Measurements from ENCODE around the gene PRSS38.

The PRSS38 gene

DNA sequence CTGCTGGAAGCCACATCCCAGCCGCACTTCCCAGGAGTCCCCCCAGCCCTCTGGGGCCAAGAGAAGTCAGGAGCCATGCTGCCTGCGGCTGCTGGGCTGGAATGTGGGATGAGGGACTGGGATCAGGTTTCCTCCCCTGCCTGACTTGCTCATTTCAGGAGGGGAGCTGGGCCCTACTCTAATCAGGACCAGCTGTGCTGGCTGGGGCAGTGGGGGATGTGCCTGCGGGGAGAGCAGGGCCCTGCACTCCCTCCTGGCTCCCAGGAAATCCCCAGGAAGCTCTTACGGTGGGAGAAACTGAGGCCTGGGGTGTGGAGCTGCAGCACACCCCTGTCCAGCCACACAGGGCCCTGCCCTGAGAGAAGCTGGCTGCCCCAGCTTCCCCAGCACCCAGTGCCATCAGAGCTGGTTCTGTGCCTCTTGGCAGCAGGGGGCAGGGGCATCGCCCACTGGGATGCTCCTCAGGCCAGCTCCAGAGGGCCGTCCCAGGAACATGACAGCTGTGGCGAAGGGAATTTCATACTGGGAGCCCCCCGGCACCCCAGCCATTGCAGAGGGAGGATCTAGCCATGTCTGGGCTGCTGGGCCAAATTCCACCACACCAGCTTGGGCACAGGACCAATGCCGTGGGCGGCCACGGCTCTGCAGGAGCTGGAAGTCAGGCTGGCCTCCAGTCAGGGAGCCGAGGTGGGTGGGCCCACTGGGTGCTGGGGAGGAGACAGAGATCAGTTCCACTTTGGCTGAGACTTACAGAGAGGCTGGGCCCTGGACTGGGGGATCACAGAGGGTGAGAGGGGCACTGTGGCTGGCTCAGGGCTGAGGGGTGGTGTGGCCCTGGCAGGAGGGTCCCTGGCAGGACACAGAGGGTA lies 21.3 kb upstream of the PRSS38 start:
- DNase-seq: no peak

DNA sequence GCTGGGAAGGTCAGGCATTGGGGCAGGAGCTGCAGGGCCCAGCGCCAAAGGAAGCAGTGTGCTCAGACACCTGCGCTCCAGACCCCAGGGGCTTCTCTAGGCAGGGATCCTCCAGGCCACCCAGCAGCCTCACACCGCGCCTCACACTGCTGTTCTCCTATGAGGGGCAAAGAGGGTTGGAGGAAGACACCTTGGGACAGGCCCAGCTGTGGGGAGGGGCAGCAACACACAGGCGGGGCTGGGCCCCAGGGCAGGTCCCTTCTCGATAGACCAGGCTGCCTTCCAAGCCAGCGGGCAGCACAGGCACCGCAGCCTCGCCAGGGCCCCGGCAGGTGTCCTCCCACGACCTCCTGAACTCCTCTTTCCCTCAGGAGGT lies 20.7 kb upstream of the PRSS38 start:
- DNase-seq: no peak

DNA sequence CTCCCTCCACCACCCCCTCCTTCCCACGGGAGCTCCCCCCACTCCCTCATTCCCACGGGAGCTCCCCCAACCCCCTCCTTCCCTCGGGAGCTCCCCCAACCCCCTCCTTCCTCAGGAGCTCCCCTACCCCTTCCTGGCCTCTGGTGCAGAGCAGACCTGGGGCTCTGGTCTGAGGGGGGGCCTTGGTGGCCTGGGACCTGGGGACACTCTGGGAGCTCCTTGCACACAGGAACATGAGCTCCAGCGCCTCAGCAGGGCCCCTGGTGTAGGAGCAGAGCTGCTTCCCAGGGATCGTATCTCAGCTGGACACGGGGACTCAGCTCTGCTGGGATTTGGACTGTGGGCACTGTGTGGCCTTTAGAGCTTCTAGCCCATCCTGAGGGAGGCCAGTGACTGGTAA lies 19.7 kb upstream of the PRSS38 start:
- no peak for DNase-seq

DNA sequence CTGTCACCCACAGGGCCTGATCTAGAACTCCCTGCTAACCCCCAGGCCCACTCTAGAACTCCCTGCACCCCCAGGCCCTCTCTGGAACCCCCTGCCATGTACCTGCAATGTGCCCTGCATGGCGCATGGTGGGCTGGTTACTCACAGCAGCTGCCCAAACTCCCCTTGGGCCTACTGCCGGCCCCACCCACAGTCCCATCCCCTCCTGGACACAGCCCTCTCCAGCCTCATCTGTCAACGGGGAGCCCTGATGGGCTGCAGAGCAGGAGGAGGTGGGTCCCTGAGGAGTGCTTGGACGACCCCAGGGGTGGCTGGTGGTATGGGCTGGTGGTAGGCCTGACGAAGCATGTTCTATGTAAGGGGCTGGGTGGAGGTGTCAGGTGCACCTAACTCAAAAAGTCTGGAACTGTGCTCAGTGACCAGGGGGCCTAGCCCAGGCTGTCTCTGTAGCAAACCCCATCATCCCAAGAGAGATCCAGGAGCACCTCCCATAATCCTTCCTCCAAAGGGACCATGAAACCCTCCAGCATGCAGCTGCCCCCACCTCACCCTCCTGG lies 19.0 kb upstream of the PRSS38 start:
- no peak for DNase-seq

DNA sequence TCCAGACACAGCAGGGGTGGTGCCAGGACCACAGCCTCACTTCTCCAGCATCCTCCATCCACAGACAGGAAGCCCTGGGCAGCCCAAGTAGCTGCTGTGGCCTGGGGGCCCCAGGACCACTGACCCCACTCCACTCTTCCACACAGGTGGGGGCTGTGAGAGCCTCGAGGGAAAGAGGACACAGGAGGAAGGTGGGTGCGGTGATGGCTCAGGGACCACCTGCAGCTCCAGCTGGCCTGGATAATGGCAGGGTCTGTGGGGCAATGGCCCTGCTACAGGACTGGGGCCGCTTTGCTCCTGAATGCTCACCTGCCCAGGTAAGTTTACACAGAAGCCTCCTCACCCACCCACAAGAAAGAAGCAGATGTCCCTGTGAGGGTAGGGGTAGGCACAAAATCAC lies 18.3 kb upstream of the PRSS38 start:
- no peak for DNase-seq

DNA sequence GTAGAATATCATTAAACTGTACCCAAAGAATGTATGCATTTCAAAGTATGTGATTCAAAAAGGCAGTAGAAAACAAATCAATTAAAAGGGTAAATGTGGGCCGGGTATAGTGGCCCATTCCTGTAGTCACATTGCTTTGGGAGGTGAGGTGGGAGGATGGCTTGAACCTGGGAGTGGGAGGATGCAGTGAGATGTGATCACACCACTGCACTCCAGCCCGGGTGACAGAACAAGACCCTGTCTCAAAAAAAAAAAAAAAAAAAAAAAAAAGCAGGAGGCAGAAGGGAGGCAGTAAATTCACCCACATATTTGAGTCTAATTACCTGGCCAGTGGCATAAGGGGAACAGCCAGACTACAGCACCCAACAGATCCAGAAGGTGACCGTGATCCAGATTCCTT lies 17.9 kb upstream of the PRSS38 start:
- no peak for DNase-seq

DNA sequence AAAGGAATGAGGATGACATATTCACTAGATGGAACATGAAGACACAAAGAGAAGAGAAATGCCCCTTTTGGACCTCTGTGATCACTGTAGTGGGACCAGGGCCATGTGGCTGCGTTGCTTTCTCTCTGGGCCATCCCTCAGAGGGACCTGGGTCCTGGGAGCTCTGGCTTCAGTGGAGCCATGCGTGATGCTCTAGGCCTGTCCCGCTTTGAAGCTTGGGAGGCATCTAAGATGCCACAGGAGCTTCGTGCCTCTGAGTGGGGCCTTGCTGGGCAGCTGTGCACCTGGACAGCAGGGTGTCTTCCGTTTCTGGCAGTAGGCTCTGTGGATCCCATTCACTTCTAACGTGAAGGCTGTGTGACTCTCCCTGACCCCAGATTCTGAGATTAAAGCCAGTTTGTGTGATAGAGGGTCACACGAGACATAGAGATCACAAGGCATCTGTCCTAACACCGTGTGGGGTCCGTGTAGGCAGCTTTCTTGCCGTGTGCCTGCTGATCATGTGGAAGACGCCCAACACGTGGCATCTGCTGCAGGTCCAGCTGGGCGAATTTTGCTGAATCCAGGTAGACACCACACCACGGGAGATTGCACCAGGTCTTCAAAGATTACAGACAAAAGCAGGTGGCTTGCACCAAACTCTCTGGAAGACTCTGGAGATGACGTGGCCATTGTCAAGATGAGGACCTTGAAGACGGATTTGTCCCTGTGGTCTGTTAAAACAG lies 17.2 kb upstream of the PRSS38 start:
- no peak for DNase-seq

DNA sequence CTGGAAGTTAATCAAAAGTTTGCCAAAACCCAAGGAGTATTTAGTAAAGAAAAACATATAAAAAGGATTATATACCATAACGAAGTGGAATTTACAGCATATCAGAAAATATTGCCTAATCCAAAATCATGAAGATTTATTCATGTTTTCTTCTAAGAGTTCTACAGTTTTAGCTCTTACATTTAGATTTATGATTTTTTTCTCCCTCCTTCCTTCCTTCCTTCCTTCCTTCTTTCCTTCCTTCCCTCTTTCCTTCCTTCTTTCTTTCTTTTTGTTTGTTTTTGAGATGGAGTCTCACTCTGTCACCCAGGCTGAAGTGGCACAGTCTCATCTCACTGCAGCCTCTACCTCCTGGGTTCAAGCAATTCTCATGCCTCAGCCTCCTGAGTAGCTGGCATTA lies 15.7 kb upstream of the PRSS38 start:
- DNase-seq: no peak

DNA sequence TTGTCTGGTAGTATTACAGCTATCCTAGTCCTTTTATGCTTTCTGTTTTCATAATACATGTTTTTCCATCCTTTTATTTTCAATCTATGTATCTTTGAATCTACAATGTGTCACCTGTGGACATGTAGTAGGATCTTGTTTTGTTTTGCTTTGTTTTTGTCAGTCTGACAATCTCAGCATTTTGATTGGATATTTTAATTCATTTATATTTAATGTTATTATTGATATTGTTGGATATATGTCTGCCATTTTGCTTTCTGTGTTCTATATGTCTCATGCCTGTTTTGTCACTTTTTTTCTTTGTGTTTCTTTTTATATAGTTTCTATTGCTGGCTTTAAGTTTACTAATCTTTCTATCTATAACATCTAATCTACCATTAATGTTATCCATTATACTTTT lies 11.5 kb upstream of the PRSS38 start:
- no peak for DNase-seq

DNA sequence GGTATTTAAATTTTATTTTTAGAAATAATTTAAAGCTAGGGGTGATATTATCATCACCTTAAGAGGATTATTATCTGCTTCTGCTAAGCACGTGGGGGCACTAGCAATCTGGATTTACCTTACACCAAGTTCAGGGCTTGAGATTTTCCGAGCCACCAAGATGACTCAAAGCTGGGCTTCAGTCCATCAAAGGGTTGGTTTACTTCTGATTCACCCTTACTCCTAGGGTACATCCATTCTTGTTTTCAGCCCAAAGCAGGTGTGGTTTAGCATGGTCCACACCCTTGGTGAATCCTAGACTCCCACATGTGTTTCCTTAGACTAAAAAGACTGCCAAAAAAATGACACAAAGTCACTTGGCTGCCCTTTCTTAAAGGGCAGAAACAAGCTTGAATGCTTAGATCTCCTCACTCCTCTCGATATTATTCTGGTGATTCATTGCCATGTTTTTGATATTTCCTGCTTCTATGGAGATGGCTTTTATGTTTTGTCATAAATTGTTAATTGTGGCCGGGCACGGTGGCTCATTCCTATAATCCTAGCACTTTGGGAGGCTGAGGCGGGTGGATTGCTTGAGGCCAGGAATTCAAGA lies 9.8 kb upstream of the PRSS38 start:
- no peak for DNase-seq

DNA sequence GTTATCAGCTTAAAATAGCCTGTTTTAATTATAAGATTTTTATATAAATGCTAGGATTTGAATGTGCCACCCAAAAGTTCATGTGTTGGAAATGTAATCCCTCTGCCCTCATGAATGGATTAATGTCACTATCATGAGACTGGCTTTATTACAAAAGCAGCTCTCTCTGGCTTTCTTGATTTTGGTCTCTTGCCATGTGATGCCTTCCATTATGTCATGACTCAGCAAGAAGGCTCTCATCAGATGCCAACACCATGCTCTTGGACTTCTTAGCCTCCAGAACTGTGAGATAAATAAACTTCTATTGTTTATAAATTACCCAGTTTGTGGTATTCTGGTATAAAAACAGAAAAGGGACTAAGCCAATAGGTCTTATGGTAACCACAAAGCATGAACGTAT lies 6.9 kb upstream of the PRSS38 start:
- no peak for DNase-seq

DNA sequence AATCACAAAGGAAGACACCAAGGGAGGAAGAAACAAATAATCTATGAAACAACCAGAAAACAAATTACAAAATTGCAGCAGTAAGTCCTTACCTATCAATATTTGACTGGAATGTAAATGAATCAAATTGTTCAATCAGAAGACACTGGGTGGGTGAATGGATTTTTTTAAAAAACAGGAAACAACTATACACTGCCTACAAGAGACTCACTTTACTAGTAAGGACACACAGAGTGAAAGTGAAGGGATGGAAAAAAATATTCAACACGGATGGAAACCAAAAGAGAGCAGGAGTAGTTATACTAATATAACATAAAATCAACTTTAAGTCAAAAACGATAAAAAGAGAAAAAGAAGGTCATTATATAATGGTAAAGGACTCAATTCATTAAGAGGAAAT lies 6.4 kb upstream of the PRSS38 start:
- no peak for DNase-seq

DNA sequence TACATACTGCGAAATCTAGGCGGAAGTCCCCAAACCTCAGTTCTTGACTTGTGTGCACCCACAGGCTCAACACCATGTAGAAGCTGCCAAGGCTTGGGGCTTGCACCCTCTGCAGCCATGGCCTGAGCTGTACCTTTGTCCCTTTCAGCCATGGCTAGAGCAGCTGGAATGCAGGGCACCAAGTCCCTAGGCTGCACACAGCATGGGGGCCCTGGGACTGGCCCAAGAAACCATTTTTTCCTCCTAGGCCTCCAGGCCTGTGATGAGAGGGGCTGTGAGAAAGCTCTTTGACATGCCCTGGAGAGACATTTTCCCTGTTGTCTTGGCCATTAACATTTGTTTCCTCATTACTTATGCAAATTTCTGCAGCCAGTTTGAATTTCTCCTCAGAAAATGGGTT lies 1.5 kb upstream of the PRSS38 start:
- DNase-seq: no peak

DNA sequence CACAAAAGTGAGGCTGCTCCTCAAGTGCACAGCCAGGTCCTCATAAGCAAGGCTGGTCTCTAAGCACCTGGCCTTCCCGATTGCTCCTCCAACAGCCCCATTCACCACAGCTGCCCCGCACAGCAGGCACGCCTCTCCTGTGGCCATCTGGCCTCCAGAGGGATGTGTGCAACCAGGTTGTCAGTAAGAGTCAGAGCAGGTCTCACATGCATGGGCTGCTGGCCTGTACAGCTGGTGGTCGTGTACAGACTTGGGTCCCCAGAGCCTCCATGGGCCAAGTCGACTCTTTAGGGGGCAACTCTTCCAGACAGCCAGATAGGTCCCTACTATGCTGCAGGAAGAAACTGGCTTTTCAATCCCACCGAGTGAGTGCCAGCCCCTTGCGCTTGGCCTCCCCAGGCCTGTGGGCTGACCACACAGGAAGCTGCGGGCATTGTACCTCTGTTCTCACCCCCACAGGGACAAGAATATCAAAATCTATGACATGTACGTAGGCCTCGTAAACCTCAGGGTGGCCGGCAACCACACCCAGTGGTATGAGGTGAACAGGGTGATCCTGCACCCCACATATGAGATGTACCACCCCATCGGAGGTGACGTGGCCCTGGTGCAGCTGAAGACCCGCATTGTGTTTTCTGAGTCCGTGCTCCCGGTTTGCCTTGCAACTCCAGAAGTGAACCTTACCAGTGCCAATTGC lies 1.4 kb downstream of the PRSS38 start:
- no peak for DNase-seq

DNA sequence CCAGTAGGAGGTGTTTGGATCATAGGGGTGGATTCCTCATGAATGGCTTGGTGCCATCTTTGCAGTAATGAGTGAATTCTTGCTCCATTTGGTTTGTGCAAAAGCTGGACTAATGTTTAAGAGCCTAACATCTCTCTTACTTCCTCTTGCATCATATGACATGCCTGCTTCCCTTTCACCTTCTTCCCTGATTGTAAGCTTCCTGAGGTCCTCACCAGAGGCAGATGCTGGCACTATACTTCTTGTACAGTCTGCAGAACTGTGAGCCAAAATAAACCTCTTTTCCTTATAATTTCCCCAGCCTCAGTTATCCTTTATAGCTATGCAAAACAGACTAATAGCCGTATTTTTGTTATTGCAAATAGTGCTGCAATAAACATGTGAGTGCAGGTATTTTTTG lies 8.1 kb downstream of the PRSS38 start:
- DNase-seq: no peak

DNA sequence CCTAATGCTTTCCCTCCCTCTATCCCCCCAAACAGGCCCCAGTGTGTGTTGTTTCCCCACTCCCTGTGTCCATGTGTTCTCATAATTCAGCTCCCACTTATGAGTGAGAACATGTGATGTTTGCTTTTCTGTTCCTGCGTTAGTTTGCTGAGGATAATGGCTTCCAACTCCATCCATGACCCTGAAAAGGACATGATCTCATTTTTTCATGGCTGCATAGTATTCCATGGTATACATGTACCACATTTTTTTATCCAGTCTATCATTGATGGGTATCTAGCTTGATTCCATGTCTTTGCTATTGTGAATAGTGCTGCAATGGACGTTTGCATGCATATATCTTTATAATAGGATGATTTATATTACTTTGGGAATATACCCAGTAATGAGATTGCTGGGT lies 8.7 kb downstream of the PRSS38 start:
- DNase-seq: no peak

DNA sequence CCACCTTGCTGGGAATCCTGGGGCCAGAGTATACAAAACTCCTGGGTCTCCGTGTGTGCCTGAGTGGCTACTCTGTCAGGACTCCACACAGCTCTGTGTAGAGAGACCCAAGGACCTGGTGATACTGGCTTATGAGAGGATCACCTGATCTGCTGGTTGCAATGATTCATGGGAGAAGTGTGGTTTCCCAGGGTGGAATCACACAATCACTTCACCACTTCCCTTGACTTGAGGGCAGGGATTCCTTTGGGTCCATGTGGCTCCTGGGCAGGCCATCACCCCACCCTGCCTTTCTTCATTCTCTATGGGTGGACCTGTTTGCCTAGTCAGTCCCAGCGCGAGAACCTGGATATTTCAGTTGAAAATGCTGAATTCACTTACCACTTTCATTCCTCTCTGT lies 13.3 kb downstream of the PRSS38 start:
- DNase-seq: no peak

DNA sequence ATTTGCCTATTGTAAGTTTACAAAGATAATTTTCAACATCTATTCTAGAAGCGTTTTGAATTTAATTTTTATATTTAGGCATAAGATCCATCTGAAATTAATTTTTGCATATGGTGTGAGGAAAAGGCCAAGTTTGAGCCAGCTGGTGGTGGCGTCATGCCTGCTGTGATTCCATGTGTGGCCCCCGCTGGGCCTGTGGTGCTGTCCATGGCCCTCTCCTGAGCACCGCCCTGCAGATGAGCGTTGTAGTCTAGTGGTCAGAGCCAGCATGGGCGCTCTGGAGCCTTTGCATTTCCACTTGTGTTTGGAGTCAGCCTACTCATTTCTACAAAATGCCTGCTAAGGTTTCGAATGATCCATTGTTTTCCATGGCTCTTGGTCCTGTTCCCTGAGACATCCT lies 22.7 kb downstream of the PRSS38 start:
- DNase-seq: no peak

DNA sequence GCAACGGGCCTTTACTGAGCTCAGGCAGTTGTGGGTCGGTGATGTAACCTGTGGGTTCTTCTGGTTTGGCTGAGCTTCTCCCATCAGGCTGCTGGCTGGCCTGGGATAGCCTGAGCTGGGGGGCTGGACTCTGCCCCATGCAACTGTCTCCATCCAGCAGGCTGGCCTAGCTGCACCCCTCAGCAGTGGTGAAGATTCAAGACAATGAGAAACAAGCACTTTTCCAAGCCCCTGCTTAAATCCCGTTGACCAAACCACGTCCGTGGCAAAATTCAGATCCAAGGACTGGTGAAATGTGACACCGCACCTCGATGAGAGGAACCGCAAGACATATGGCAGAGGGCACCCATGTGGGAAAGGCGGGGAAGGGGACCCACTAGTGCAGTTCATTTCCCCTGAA lies 25.6 kb downstream of the PRSS38 start:
- no peak for DNase-seq

DNA sequence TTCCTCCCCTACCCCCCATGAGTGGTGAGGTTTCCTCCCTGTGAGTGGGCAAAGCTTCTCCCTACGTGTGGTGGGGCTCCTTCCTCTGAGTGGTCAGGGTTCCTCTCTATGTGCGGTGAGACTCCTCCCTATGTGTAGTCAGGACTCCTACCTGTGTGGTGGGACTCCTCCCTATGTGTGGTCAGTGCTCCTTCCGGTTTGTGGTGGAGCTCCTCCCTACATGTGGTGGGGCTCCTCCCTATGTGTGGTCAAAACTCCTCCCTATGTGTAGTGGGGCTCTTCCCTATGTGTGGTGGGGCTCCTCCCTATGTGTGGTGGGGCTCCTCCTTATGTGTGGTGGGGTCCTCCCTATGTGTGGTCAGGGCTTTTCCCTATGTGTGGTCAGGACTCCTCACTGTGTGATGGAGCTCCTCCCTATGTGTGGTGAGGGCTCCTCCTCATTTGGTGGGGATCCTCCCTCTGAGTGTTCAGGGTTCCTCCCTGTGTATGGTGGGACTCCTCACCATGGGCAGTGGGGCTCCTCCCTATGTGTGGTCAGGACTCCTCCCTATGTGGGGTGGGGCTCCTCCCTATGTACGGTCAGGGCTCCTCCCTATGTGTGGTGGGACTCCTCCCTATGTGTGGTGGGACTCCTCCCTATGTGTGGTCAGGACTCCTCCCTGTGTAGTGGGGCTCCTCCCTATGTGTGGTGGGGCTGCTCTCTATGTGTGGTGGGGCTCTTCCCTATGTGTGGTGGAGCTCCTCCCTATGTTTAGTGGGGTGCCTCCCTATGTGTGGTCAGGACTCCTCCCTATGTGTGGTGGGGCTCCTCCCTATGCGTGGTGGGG lies 29.1 kb downstream of the PRSS38 start:
- DNase-seq: no peak

DNA sequence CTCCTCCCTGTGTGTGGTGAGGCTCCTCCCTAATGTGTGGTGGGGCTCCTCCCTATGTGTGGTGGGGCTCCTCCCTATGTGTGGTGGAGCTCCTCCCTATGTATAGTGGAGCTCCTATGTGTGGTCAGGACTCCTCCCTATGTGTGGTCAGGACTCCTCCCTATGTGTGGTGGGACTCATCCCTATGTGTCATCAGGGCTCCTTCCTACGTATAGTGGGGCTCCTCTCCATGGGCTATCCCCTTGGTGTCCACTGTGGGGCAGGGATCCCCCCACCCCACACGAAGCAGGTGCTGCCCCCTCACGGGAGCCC lies 29.6 kb downstream of the PRSS38 start:
- DNase-seq: no peak

DNA sequence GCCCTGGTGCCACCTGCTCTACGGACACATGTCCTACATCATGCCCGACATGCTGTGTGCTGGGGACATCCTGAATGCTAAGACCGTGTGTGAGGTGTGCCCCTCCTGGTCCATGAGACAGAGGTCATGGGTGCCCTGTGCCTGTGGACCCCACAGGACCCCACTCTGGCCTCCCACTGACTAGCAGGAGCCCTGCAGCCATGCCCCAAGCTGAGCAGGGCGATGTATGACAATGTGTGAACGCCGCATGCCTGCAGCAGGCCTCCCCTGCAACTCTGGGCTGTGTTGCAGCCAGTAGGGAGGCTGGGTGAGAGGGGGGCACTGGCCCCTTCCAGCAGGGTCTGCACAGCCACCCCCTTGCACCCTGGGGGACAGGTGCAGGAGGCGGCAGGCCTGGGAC lies 30.0 kb downstream of the PRSS38 start:
- no peak for DNase-seq
